Psoas muscle (tissue), 8 donors: ENCODE results near the gene NUP93. TPM values are rescaled to one million over a fixed set of nuclear protein-coding genes. Genes with fewer than 3 reads are reported as not detected.
"Not testable (repeated sequence)": the region's sequence is repeated elsewhere in the genome, so short reads cannot be mapped to it uniquely, and the experiment has no call there.

Source experiments
- ATAC-seq, 4 donors: fragments of 200-7000 bp; cut with Tn5 transposase; one replicate each; pipeline ENCODE4 v1.9.1; 2020; ENCODE audit warnings: moderate library complexity in 3 of 4, mild to moderate bottlenecking in 2 of 4
- DNase-seq, 2 donors: peaks; one replicate each; pipeline ENCODE4 v3.0.0-alpha.2; 2020
- H3K27ac ChIP-seq: fragments of 200-600 bp; one replicate; pipeline ENCODE4 v1.8.0; 2022
- H3K27me3 ChIP-seq, 3 donors: fragments of 200-600 bp in 1 of 3; one replicate each; pipeline versions ENCODE4 v1.6.1 to v1.8.0; 2013 to 2022; ENCODE audit warnings: low read length in 2 of 3, mild to moderate bottlenecking in 2 of 3, moderate library complexity in 1 of 3; ENCODE audit not compliant: insufficient read depth in 3 of 3
- H3K36me3 ChIP-seq, 2 donors: fragments of 200-600 bp in 1 of 2; one replicate each; pipeline versions ENCODE4 v1.6.1 to v1.8.0; 2013 to 2022; ENCODE audit warnings: low read depth in 1 of 2, mild to moderate bottlenecking in 1 of 2, moderate library complexity in 1 of 2; ENCODE audit not compliant: insufficient read depth in 1 of 2
- H3K4me1 ChIP-seq: fragments of 200-600 bp; one replicate; pipeline ENCODE4 v1.8.0; 2022
- H3K4me3 ChIP-seq: fragments of 200-600 bp; one replicate; pipeline ENCODE4 v1.8.0; 2022; ENCODE audit warnings: mild to moderate bottlenecking
- H3K9me3 ChIP-seq: fragments of 200-600 bp; one replicate; pipeline ENCODE4 v1.8.0; 2022
- WGBS, 3 donors: extraction: QIAGEN DNeasy Blood & Tissue Kit; methylation state at CpG; one replicate each; pipeline versions ENCODE4 v1.1.6 to v1.1.7; 2013; 5-methylcytosine and 5-hydroxymethylcytosine counted together
- intact Hi-C, 2 donors: fragments of 100-400 bp; cut with DNase I; formaldehyde crosslinking; loops; one replicate each; pipeline versions ENCODE4 v1.11.0 to v1.14.2; 2022
- polyA plus RNA-seq, 3 donors: library from polyadenylated mRNA; stranded (reverse); fragments of 200-250 nt; gene quantifications; one replicate each; pipeline ENCODE4 v1.2.3, GENCODE V29; 2013
- total RNA-seq, 4 donors: library from RNA; stranded (reverse); fragmentation: NEBNext Ultra II Directional in 2 of 4; extraction: Animal tissue kit (Norgen Biotek cat#: 25700) in 2 of 4; gene quantifications; one replicate each; pipeline versions ENCODE4 v1.2.1 to v1.2.4, GENCODE V29; 2021 to 2023
- TF ChIP-seq, protein P1 (sequence below): fragments of 200-600 bp; IDR thresholded peaks from one replicate; pipeline ENCODE4 v1.8.0; 2022; ENCODE audit warnings: antibody characterized with exemption
- donor health status: healthy with polysubstance abuse.
- donor health status: DM: no; HTN: no; CAD: no; lungs with moderate emphysema.
- donor health status: Bipolar disorder and iron deficiency.
- donor health status: healthy.
- donor health status: DM: yes; HTN: yes; CAD: no.
- donor health status: DM: no; HTN: no; CAD: no.
- donor health status: DM: no; HTN: no; CAD: no.
- donor health status: DM: yes; HTN: yes; CAD: no.

The NUP93 gene
- total and polyA plus RNA-seq, 7 donors: 16.5 to 44.3 (median 25.5) TPM

DNA sequence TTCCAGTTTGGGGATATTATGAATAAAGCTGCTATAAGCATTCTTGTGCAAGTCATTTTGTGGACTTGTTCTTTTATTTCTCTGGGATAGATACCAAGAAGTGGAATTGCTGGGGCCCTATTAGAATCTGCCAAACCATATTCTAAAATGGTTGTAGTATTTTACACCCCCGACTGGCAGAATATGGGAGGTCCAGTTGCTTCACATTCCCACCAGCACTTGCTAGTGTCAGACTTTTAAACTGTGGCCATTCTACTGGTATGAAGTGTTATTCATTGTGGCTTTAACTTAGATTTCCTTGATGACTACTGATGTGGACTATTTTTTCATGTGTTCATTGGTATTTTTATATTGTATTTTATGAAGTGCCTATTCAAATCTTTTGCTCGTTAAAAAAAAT, 18.1 kb upstream of the NUP93 start:
- Histone ChIP-seq H3K36me3 (no peaks in the 10 kb centered on the region), H3K27ac (no peak overlapping the region), H3K4me3 (no peak overlapping the region), H3K9me3 (no peaks in the 10 kb centered on the region), H3K27me3 (no peaks in the 10 kb centered on the region), H3K4me1 (no peaks in the 10 kb centered on the region)
- DNase-seq (no peak), ATAC-seq (no peak)
- TF ChIP-seq, protein P1, sequence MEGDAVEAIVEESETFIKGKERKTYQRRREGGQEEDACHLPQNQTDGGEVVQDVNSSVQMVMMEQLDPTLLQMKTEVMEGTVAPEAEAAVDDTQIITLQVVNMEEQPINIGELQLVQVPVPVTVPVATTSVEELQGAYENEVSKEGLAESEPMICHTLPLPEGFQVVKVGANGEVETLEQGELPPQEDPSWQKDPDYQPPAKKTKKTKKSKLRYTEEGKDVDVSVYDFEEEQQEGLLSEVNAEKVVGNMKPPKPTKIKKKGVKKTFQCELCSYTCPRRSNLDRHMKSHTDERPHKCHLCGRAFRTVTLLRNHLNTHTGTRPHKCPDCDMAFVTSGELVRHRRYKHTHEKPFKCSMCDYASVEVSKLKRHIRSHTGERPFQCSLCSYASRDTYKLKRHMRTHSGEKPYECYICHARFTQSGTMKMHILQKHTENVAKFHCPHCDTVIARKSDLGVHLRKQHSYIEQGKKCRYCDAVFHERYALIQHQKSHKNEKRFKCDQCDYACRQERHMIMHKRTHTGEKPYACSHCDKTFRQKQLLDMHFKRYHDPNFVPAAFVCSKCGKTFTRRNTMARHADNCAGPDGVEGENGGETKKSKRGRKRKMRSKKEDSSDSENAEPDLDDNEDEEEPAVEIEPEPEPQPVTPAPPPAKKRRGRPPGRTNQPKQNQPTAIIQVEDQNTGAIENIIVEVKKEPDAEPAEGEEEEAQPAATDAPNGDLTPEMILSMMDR: no peak
- WGBS, 3 donors: 87 to 92% (median 90%) methylated on average over 2 of the region's 2 CpGs
- intact Hi-C loops: no loop called here

DNA sequence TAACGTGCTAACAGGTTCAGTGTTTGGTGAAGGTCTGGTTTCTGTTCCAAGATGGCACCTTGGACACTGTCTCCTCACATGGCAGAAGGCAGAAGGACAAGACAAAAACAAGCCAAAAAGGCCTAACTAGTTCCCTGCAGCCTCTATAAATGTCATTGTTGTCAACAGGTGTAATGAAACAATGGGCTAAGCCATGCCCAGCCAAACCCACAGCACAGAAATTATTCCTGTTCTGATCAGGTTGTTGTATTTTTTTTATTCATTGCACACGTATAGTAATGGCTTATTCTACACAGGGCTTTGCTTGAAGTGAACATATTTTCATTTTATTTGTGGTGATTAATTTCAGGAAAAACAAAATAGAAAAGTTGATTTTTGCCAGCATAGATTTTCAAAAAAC, 16.1 kb upstream of the NUP93 start:
- Histone ChIP-seq H3K9me3 (no peaks in the 10 kb centered on the region), H3K36me3 (no peaks in the 10 kb centered on the region), H3K4me1 (no peaks in the 10 kb centered on the region), H3K27me3 (no peaks in the 10 kb centered on the region), H3K27ac (no peak overlapping the region), H3K4me3 (no peak overlapping the region)
- ATAC-seq (no peak), DNase-seq (no peak)
- intact Hi-C loops: no loop called here
- WGBS, 3 donors: 89 to 98% (median 91%) methylated on average over 2 of the region's 2 CpGs
- TF ChIP-seq, protein P1: no peak

DNA sequence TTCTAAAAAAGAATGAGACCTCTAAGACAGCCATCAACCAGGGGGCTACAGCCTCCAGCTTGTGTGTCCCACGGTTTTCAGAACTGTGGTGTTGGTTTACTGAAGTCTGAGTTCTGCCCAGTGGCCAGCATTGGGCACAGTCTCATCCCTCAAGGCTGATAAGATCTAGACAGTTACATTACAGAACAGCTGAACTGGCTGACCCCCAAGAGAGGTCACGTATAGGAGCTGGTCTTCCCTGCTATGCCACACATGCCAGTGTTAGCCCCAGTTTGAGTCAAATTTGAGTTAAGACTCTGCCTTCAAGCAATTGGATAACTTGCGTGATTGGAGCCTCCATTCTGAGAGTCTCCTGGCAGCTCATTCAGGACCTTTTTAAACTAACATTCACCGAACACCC, 14.8 kb upstream of the NUP93 start:
- 68 to 81% (median 68%) methylated on average over 4 of the region's 4 CpGs for WGBS, 3 donors
- TF ChIP-seq, protein P1: no peak
- no peak for ATAC-seq
- Histone ChIP-seq H3K27ac (no peak overlapping the region), H3K27me3 (no peaks in the 10 kb centered on the region), H3K4me3 (no peak overlapping the region), H3K4me1 (no peaks in the 10 kb centered on the region), H3K9me3 (no peaks in the 10 kb centered on the region), H3K36me3 (no peaks in the 10 kb centered on the region)
- intact Hi-C loops: no loop called here
- no peak for DNase-seq

DNA sequence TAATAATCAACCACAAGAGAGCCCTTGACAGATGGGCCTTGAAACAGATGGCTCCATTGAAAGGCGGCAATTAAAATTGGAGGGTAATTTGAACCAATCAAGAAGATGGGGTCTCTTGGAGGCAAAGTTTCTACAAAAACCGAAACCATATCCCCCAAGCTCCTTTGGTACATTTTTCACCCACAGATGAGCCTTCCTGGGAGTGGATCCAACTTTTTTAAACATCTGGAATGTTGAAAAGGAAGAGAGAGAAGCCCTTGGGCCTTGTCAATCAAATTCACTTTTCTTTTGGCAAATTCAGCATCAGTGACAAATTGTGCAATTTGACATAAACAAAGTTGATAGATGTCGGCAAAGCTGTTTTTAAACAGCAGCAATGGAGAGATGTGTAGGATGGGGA, 13.2 kb upstream of the NUP93 start:
- H3K4me3 ChIP-seq: no peak overlapping the region
- WGBS, 3 donors: 65 to 71% (median 69%) methylated on average over 3 of the region's 3 CpGs
- DNase-seq (no peak), ATAC-seq (no peak)
- H3K9me3 ChIP-seq: no peaks in the 10 kb centered on the region
- no peak overlapping the region for H3K27ac ChIP-seq
- H3K36me3 ChIP-seq: no peaks in the 10 kb centered on the region
- no peaks in the 10 kb centered on the region for H3K4me1 ChIP-seq
- TF ChIP-seq, protein P1: no peak
- intact Hi-C loops: no loop called here
- no peaks in the 10 kb centered on the region for H3K27me3 ChIP-seq

DNA sequence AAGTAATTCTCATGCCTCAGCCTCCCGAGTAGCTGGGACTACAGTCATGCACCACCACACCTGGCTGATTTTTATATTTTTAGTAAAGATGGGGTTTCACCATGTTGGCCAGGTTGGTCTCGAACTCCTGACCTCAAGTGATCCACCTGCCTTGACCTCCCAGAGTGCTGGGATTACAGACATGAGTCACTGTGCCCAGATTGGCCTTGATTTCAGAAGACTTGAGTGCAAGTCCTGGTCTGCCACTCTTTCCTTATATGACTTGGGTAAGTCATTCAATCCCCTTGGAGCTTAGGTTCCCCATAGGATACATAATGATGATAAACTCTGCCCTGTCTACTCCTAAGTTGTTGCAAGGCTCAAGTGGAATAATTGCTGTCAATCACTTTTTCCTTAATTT, 12.4 kb upstream of the NUP93 start:
- DNase-seq, H3K9me3 ChIP-seq, H3K4me3 ChIP-seq, H3K27me3 ChIP-seq, ATAC-seq, H3K36me3 ChIP-seq, H3K4me1 ChIP-seq, H3K27ac ChIP-seq, intact Hi-C loops: not testable (repeated sequence)
- WGBS, 3 donors: 83 to 88% (median 85%) methylated on average over 2 of the region's 2 CpGs
